GM19467 (cell line): ENCODE results near the gene CAPN8.

Experiments used
- ATAC-seq: cut with Tn5 transposase; IDR thresholded peaks from one replicate; pipeline ENCODE4 v1.9.1; 2021; ENCODE audit warnings: mild to moderate bottlenecking, moderate library complexity; ENCODE audit not compliant: unreplicated experiment

Gene CAPN8

GRCh38 chr1:223657978-223658377 lies 7.5 kb downstream of the CAPN8 start:
- ATAC-seq = no peak

- ATAC-seq = no peak
Measured at GRCh38 chr1:223654083-223654482, 11.4 kb downstream of the CAPN8 start.

- ATAC-seq = no peak
Measured at GRCh38 chr1:223653431-223653830, 12.1 kb downstream of the CAPN8 start.

GRCh38 chr1:223653015-223653414 lies 12.5 kb downstream of the CAPN8 start:
- no peak for ATAC-seq

- no peak for ATAC-seq
Measured at GRCh38 chr1:223652436-223652941, 13.0 kb downstream of the CAPN8 start.

- no peak for ATAC-seq
Measured at GRCh38 chr1:223651291-223651991, 14.1 kb downstream of the CAPN8 start.

GRCh38 chr1:223650465-223650864 lies 15.0 kb downstream of the CAPN8 start:
- no peak for ATAC-seq

GRCh38 chr1:223649222-223649621 lies 16.3 kb downstream of the CAPN8 start:
- no peak for ATAC-seq

GRCh38 chr1:223647249-223647648 lies 18.3 kb downstream of the CAPN8 start:
- no peak for ATAC-seq

- ATAC-seq = no peak
Measured at GRCh38 chr1:223645903-223646302, 19.6 kb downstream of the CAPN8 start.

- ATAC-seq = no peak
Measured at GRCh38 chr1:223642237-223642636, 23.3 kb downstream of the CAPN8 start.

GRCh38 chr1:223641523-223642039 lies 23.9 kb downstream of the CAPN8 start:
- no peak for ATAC-seq

- no peak for ATAC-seq
Measured at GRCh38 chr1:223639331-223639749, 26.2 kb downstream of the CAPN8 start.

GRCh38 chr1:223635236-223635635 lies 30.3 kb downstream of the CAPN8 start:
- no peak for ATAC-seq

- ATAC-seq = no peak
Measured at GRCh38 chr1:223634423-223634822, 31.1 kb downstream of the CAPN8 start.

GRCh38 chr1:223631956-223632355 lies 33.5 kb downstream of the CAPN8 start:
- ATAC-seq = no peak

GRCh38 chr1:223631473-223631872 lies 34.0 kb downstream of the CAPN8 start:
- ATAC-seq = no peak

GRCh38 chr1:223629126-223629457 lies 36.4 kb downstream of the CAPN8 start:
- no peak for ATAC-seq

- peak; percentile 50 for ATAC-seq
Measured at GRCh38 chr1:223628233-223629125, 37.0 kb downstream of the CAPN8 start.

- ATAC-seq = no peak
Measured at GRCh38 chr1:223622132-223622842, 43.2 kb downstream of the CAPN8 start.

GRCh38 chr1:223621312-223621734 lies 44.2 kb downstream of the CAPN8 start:
- peak; percentile 80 for ATAC-seq
